Fibroblast of lung (primary cell): Measurements from ENCODE around the gene RALA. TPM values are rescaled to one million over a fixed set of nuclear protein-coding genes. Genes with fewer than 3 reads are reported as not detected.

Experiments
- DNase-seq, 2 donors: peaks; one replicate each; pipeline versions ENCODE4 v3.0.0 to v3.0.0-alpha.2; 2010; ENCODE audit warnings: low read depth in 2 of 2
- H2AFZ ChIP-seq: 2 replicates; pipeline ENCODE4 v1.5.1; 2012; ENCODE audit warnings: low read length, control low read depth, inconsistent platforms
- H3K27ac ChIP-seq: 2 replicates; pipeline ENCODE4 v1.5.1; 2011; ENCODE audit warnings: low read length, control low read depth; ENCODE audit not compliant: insufficient read depth
- H3K27me3 ChIP-seq: 2 replicates; pipeline ENCODE4 v1.5.1; 2011; ENCODE audit warnings: mild to moderate bottlenecking, low read length; ENCODE audit not compliant: control insufficient read depth, insufficient read depth
- H3K36me3 ChIP-seq: 2 replicates; pipeline ENCODE4 v1.5.1; 2011; ENCODE audit warnings: low read length; ENCODE audit not compliant: control insufficient read depth, insufficient read depth
- H3K4me1 ChIP-seq: 2 replicates; pipeline ENCODE4 v1.5.1; 2011; ENCODE audit warnings: low read length; ENCODE audit not compliant: control insufficient read depth, insufficient read depth; ENCODE audit errors: extremely low read depth
- H3K4me2 ChIP-seq: 2 replicates; pipeline ENCODE4 v1.5.1; 2011; ENCODE audit warnings: low read length, control low read depth; ENCODE audit not compliant: insufficient read depth; ENCODE audit errors: extremely low read depth
- H3K4me3 ChIP-seq, 4 experiments: fragments of 200-600 bp in 1 of 4; sonication (generic) in 1 of 4; replicated peaks in 1 of 4; 2 replicates each; pipeline ENCODE4 v1.5.1; 2011 to 2016; ENCODE audit warnings: low read length in 4 of 4, low read depth in 3 of 4, mild to moderate bottlenecking in 3 of 4, control low read depth in 2 of 4, inconsistent platforms in 1 of 4, mixed read lengths in 1 of 4; ENCODE audit not compliant: insufficient read depth in 1 of 4; ENCODE audit errors: control extremely low read depth in 1 of 4
- H3K79me2 ChIP-seq: 2 replicates; pipeline ENCODE4 v1.5.1; 2012; ENCODE audit warnings: mild to moderate bottlenecking, low read length, inconsistent platforms; ENCODE audit not compliant: control insufficient read depth, insufficient read depth
- H3K9ac ChIP-seq: 2 replicates; pipeline ENCODE4 v1.5.1; 2011; ENCODE audit warnings: mild to moderate bottlenecking, low read length, control low read depth; ENCODE audit not compliant: insufficient read depth
- H3K9me3 ChIP-seq: 2 replicates; pipeline ENCODE4 v1.5.1; 2012; ENCODE audit warnings: low read depth, low read length; ENCODE audit not compliant: control insufficient read depth, insufficient read depth
- H4K20me1 ChIP-seq: 2 replicates; pipeline ENCODE4 v1.5.1; 2011; ENCODE audit warnings: low read length; ENCODE audit not compliant: control insufficient read depth, insufficient read depth; ENCODE audit errors: extremely low read depth
- CTCF ChIP-seq, 2 donors: IDR thresholded peaks in 1 of 2; conservative IDR thresholded peaks in 1 of 2; 1 replicate in 1 of 2; 2 replicates in 1 of 2; pipeline ENCODE4 v1.5.1; 2011 to 2012; ENCODE audit warnings: low read length in 2 of 2, control low read depth in 1 of 2, inconsistent platforms in 1 of 2, low read depth in 1 of 2, mild to moderate bottlenecking in 1 of 2
- EZH2 ChIP-seq: IDR thresholded peaks from 2 replicates; pipeline ENCODE4 v1.5.1; 2012; ENCODE audit warnings: low read length, control low read depth, mild to moderate bottlenecking; ENCODE audit errors: missing control alignments
- polyA plus RNA-seq, 2 donors: library from polyadenylated mRNA; depleted of rRNA in 1 of 2; stranded (reverse) in 1 of 2; unstranded in 1 of 2; fragments of >200 nt; gene quantifications; 2 replicates each; pipeline ENCODE4 v1.2.1, GENCODE V29; 2011 to 2012; ENCODE audit warnings: missing spikeins in 1 of 2
- total RNA-seq: library from RNA; depleted of rRNA; stranded (reverse); fragments of >200 nt; gene quantifications from 2 replicates; pipeline ENCODE4 v1.2.1, GENCODE V29; 2014

The RALA gene
- total and polyA plus RNA-seq, 2 donors (not counting 1 experiment from before 2014, with no cell fraction given), result 46.1 to 50.9 TPM

GRCh38 chr7:39614299-39614698, 9.1 kb upstream of the RALA start:
- Histone ChIP-seq H3K27me3 (no peaks in the 10 kb centered on the region), H3K27ac (no peak overlapping the region), H3K4me2 (no peak overlapping the region)

DNA sequence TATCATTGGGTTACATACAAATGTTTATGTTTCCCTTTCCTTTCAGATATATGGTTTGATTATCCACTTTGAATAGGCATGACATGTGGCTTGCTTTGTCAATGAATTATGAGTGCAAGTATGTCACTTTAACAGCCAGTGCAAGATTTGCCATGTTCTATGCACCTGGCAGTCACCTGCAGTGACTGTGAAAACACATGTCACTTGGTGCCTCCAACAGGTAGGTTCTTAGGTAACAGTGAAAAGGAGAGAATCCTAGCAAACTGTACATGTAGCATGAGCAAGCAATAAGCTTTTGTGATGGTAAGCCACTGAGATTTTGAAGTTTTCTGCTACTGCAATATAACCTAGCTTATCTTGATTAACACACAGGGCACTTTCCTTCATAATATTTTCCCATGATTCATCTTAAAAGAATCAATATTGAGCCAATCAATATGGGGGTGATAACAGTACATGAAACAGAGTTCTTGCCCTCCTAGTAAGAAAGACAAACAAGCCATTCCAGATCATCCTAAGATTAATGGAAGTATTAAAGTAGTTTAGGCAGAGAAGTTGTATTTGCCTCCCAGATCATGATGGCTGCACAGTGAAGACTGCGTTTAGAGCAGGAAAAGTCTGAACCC, 7.9 kb upstream of the RALA start:
- Histone ChIP-seq H3K36me3 (no peaks in the 10 kb centered on the region), H3K79me2 (no peaks in the 10 kb centered on the region), H3K27ac (no peak overlapping the region), H2AFZ (no peak overlapping the region), H3K4me2 (no peak overlapping the region), H3K9me3 (no peaks in the 10 kb centered on the region), H3K9ac (no peak overlapping the region), H3K4me3 (no peak overlapping the region), H4K20me1 (no peaks in the 10 kb centered on the region), H3K4me1 (peaks cover 3% of the 10 kb centered on the region), H3K27me3 (no peaks in the 10 kb centered on the region)
- no peak for DNase-seq
- TF ChIP-seq CTCF (conservative IDR thresholded peaks at IDR 0.05 in 1 of 2, IDR thresholded peaks at IDR 0.05 in 1 of 2; ENCODE audit: low read depth in 1 of 2, low read length in 2 of 2), result no peak
- no peak for TF ChIP-seq EZH2

More at GRCh38 chr7:39614299-39614698, 9.1 kb upstream of the RALA start:
- Histone ChIP-seq H4K20me1 (no peaks in the 10 kb centered on the region), H3K4me3 (no peak overlapping the region), H3K9me3 (no peaks in the 10 kb centered on the region), H3K36me3 (no peaks in the 10 kb centered on the region), H3K4me1 (peaks cover 2% of the 10 kb centered on the region), H3K9ac (no peak overlapping the region), H2AFZ (no peak overlapping the region), H3K79me2 (no peaks in the 10 kb centered on the region)
- TF ChIP-seq EZH2, result no peak
- TF ChIP-seq CTCF (conservative IDR thresholded peaks at IDR 0.05 in 1 of 2, IDR thresholded peaks at IDR 0.05 in 1 of 2; ENCODE audit: low read depth in 1 of 2, low read length in 2 of 2), result no peak
- no peak for DNase-seq

GRCh38 chr7:39616138-39616537, 7.2 kb upstream of the RALA start:
- H3K36me3 ChIP-seq, result no peaks in the 10 kb centered on the region
- H3K4me3 ChIP-seq, result no peak overlapping the region
- no peaks in the 10 kb centered on the region for H3K9me3 ChIP-seq
- TF ChIP-seq EZH2 (no peak), CTCF (conservative IDR thresholded peaks at IDR 0.05 in 1 of 2, IDR thresholded peaks at IDR 0.05 in 1 of 2; ENCODE audit: low read depth in 1 of 2, low read length in 2 of 2) (no peak)
- no peak overlapping the region for H3K4me2 ChIP-seq
- H4K20me1 ChIP-seq, result no peaks in the 10 kb centered on the region
- no peak overlapping the region for H3K9ac ChIP-seq
- peaks cover 5% of the 10 kb centered on the region for H3K4me1 ChIP-seq
- no peaks in the 10 kb centered on the region for H3K27me3 ChIP-seq
- H3K79me2 ChIP-seq, result no peaks in the 10 kb centered on the region
- no peak overlapping the region for H3K27ac ChIP-seq
- no peak overlapping the region for H2AFZ ChIP-seq
- peak in 1 of 2 donors; percentile 75 for DNase-seq
